IMR-90 (cell line): ENCODE results near the gene STUM.

Source experiments
- CEBPB ChIP-seq: IDR thresholded peaks from 2 replicates; pipeline ENCODE4 v1.6.1; 2012; ENCODE audit warnings: low read depth, low read length, improper control_type of control experiment
- CHD1 ChIP-seq: IDR thresholded peaks from 2 replicates; pipeline ENCODE4 v1.6.1; 2012; ENCODE audit warnings: low read depth, low read length, improper control_type of control experiment
- CTCF ChIP-seq: conservative IDR thresholded peaks from 2 replicates; pipeline ENCODE4 v1.5.1; 2012; ENCODE audit warnings: mild to moderate bottlenecking, low read depth, low read length, improper control_type of control experiment
- MXI1 ChIP-seq: IDR thresholded peaks from 2 replicates; pipeline ENCODE4 v1.6.1; 2012; ENCODE audit warnings: low read depth, mild to moderate bottlenecking, low read length, moderate library complexity, borderline replicate concordance
- POLR2A ChIP-seq: IDR thresholded peaks from 2 replicates; pipeline ENCODE4 v1.6.1; 2012; ENCODE audit warnings: mild to moderate bottlenecking, low read depth, low read length
- RCOR1 ChIP-seq: IDR thresholded peaks from 2 replicates; pipeline ENCODE4 v1.6.1; 2012; ENCODE audit warnings: mild to moderate bottlenecking, low read length, improper control_type of control experiment; ENCODE audit not compliant: insufficient replicate concordance
- TF ChIP-seq, protein P1 (sequence below): fragments of 150-350 bp; IDR thresholded peaks from 2 replicates; pipeline ENCODE4 v1.6.1; 2017; ENCODE audit warnings: mild to moderate bottlenecking, antibody characterized with exemption, low read length, low read depth
- TF ChIP-seq, protein P2 (sequence below): fragments of 150-350 bp; IDR thresholded peaks from 2 replicates; pipeline ENCODE4 v1.6.1; 2016; ENCODE audit warnings: low read depth, mild to moderate bottlenecking, low read length, moderate library complexity, borderline replicate concordance

DNA sequence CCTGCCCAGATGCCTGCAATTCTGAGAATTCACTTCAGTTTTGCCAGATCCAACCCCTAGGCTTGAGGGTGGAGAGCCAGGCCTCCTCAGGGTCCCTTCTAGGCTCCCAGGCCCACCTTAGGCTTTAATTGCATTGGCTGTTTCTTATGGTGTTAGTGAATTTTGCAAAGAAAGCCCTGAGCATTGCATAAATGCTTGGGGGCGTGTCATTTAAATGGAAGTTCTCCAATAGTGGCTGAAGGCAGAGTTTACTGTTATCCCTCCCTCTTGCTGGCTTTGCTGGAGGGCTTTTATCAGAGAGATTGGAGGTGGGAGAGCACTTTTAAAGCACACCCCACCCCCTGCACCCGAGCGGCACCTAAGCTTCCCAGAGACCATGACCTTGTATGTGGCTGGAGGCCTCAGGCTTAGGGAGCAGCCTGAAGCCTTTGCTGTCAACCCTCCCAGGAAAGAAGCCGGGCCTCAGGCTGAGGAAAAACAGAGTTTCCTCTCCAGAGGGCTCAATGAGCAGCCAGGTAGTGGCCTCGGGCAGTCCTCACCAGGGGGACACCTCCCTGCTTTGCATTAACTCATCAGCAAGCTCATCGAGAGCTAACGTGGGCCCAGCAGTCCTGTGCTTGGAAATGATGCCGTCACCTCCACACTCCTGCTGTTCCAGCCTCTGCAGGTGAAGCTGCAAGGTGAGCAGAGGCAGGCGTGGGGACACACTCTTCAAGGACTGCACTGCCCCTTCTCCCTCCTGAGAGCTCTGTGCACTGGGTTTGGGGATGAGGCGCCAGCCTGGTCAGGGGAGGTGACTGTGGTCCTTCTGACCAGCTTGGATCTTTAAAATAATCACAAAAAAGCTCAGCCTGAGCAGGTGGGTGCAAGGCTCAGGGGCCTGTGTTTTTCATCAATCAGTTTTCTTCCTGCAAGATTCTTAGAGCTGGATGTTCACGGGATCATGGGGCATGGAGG lies 58.0 kb downstream of the STUM start:
- TF ChIP-seq CTCF (no peak), RCOR1 (no peak), CEBPB (no peak), POLR2A (no peak), MXI1 (no peak), CHD1 (no peak)
- TF ChIP-seq, protein P1, sequence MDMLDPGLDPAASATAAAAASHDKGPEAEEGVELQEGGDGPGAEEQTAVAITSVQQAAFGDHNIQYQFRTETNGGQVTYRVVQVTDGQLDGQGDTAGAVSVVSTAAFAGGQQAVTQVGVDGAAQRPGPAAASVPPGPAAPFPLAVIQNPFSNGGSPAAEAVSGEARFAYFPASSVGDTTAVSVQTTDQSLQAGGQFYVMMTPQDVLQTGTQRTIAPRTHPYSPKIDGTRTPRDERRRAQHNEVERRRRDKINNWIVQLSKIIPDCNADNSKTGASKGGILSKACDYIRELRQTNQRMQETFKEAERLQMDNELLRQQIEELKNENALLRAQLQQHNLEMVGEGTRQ, result no peak
- TF ChIP-seq, protein P2, sequence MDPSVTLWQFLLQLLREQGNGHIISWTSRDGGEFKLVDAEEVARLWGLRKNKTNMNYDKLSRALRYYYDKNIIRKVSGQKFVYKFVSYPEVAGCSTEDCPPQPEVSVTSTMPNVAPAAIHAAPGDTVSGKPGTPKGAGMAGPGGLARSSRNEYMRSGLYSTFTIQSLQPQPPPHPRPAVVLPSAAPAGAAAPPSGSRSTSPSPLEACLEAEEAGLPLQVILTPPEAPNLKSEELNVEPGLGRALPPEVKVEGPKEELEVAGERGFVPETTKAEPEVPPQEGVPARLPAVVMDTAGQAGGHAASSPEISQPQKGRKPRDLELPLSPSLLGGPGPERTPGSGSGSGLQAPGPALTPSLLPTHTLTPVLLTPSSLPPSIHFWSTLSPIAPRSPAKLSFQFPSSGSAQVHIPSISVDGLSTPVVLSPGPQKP, result no peak
